Measurements from ENCODE around the gene TCF3. TPM values are rescaled to one million over a fixed set of nuclear protein-coding genes. Genes with fewer than 3 reads are reported as not detected.

Gene TCF3
- polyA plus RNA-seq, 4 donors, result 90.2 to 139 (median 124) TPM

DNA sequence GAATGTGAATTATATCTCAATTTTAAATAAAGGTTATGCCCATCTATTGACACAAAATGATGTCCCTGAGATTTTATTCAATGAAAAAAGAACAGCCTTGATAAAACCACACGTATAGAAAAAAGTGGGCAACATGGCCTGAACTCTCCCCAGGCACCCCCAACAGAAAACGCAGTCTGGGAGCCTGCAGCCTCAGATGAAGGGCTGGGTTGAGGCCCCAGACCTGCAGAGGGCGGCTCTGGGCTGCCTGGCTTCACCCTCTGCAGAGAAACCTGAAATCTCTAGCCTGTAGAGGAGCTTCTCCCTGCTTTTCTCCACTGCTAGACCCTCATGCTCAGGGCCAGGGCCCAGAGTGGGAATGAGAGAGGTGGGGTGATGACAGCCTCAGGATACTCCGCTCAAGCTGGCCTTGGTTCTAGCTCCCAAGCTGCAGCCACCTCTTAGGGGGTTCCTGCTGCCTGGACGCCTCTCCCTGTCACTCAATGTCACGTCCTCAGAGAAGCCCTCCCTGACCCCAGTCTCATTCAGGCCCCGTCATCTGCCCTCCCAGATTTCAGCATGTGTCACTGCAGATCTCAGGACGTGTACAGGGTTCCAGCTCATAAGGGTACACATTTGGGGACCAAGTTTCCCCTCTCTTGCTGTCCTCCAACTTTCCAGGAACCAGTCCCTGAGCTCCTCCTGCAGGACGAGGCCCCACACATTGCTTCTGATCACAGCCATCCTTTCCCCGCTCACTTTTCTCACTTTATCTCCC lies 61.6 kb downstream of the TCF3 start:
- DNase-seq (ENCODE audit: low read depth in 4 of 4, low spot score in 2 of 4), result no peak

DNA sequence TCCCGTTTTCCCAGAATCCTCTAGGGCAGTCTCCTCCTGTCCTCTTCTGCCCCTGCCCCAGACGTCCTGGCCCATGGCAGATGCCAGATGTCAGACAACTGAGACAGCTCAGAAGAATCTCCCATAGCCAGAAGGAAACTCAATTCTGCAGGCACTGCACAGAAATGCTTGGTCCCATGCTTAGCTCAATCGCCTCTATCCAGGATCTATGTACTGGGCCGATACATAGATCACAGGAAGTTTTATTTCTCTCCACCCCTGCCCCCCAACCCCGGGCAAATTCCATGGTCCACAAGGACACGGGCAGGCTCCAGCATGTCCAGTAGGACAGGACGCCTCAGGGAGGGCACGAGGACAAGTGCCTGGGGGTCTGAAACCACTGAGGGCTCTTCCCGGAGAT lies 64.5 kb downstream of the TCF3 start:
- no peak for DNase-seq (ENCODE audit: low read depth in 4 of 4, low spot score in 2 of 4)

DNA sequence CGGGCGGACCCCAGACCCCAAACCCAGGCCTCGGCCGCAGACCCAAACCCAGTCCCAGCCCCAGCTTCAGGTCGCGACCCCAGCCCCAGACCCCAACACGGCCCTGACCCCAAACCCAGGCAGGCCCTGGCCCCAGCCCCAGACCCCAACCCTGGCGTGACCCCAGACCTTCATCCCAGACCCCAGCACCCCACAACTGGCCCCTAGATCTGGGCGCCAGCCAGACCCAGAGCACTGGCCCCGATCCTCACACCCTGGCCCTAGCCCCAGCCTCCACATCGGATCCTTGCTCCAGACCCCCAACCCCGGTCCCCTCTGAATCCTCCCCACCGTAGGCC lies 67.2 kb downstream of the TCF3 start:
- no peak for DNase-seq (ENCODE audit: low read depth in 4 of 4, low spot score in 2 of 4)

DNA sequence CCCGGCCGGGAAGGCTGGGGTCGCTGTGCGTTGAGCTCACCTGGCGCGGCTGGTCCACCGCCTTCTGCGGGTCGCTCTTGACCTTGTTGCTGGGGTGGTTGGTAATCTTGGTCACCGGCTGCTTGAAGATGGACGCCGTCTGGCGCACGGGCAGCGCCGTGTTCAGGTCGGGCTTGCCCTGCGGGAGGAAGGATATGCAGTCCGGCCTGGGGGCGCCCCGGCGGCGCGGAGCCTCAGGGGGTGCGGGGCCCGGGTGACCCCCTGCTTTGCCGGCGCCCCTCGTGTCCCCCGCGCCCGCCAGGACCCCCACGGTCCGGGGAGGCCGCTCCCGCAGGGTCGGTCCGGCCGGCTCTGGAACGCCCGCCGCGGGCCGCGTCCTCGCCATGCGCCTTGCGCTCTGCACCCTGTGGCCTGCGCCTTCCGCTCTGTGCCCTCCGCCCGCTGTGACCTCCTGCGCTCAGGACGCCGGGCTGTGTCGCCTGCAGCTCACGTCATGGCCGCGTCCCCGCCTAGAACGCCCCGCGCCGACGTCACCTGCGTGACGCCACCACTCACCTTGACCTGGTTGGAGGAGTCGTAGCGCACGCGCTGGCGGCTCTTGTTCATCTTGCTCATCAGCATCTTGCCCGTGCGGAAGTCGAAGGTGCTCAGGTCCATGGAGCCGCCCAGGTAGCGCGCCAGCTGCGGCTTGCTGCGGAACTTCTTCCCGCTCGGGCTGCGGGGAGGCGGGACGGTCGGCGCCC lies 67.7 kb downstream of the TCF3 start:
- DNase-seq (ENCODE audit: low read depth in 4 of 4, low spot score in 2 of 4), result no peak

DNA sequence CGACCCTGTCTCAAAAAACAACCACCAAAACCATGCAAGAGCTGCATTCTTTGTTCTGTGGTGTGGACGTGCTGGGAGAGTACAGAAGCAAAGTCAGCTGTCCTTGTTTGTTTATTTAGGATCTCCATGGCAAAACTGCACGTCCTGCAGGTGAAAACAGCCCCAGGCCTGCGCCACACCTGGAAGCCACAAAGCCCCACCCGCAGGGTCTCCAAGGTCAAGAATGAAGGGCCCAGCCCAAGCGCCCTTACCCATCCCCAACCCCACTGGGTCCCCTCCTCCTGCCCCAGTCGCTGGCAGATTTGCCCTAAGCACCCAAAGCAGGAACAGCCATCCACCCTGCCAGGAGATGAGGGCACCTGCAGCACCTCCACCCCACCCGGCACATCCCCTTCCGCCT lies 70.2 kb downstream of the TCF3 start:
- no peak for DNase-seq (ENCODE audit: low read depth in 4 of 4, low spot score in 2 of 4)

DNA sequence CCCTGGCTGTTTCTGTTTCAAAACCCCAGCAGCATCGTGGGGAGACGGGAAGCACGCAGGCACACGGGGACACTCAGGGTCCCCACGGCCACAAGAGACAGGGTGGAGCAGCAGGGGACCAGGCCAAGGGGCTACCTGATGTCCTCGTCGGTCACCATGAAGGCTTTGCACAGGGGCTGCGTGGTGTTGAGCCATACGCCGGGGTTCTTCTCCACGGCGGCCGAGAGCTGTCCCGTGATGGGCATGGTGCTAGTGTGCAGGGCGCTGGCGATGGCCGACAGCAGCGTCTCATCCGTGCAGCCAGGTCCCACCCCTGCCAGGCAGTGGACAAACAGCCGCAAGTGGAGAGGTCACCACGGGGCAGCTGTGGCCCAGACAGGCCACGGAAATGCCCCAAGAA lies 71.5 kb downstream of the TCF3 start:
- DNase-seq (ENCODE audit: low read depth in 4 of 4, low spot score in 2 of 4), result no peak

DNA sequence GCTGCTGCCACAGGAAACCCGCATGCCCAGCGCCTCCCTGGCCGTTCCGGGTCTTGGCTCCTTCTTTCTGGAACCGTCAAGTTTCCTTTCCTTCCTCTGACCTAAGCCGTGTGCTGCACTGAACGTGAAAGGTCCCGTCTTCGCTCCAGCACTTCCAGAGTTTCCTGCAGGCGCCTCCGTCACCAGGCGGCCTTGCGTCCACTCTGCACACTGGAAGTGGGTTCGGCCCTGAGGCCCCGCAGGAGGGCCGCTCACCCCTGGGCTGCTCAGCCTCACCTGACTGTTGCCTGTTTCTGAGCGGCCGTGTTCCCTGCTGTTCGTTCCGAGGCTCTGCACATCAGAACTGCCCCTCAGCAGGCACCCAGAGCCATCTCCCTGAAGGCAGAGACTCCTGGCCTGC lies 72.0 kb downstream of the TCF3 start:
- DNase-seq (ENCODE audit: low read depth in 4 of 4, low spot score in 2 of 4), result no peak

DNA sequence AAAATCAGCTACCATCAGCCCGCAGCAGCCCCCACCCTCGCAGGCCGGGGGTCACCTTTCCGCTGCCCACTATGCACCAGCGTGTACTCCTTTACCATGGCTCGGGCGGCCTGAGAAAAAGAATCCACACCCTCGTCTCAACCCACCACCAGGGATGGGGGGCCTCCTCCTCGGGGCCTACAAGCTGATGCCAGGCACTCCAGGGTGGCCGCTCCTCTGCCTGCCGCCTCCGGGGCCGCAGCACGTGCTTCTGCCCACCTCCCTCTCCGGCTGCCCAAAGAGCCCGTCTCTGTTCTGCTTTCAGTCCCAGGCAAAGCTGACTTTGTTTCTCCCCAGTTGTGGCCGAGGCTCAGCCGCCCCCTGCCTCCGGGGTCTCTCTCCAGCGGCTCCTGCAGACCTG lies 73.2 kb downstream of the TCF3 start:
- DNase-seq (ENCODE audit: low read depth in 4 of 4, low spot score in 2 of 4), result no peak

DNA sequence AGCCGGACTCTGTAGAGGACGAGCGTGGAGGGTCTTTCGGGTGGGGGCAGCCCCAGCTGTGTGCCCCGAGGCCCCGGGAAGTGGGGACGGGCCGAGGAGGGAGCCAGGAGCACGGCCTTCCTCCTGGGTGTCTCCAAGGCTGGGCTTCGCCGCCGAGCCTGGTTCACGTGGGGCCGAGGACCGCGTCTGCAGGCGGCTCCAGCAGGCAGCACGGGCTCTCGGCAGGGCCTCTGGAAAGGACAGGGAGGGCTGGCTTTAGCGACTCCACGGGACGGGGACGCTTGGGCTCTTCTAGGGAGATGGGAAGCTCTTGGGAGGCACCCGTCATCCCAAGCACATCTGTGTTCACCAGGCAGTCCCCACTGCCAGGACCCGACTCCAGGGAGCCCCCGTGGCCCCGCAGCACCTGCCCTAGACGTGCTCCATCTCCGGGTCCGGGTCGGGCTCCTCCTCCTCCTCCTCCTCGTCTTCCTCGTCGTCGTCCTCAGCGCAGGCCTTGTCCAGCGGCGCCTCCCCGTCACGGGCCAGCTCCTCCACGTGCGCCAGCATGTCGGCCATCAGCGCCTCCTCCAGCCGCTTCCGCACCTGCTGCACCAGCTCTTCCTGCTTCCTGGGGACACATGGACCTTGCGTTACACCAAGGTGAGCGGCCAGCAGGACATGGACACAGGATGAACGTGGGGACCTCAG lies 74.3 kb downstream of the TCF3 start:
- no peak for DNase-seq (ENCODE audit: low read depth in 4 of 4, low spot score in 2 of 4)

DNA sequence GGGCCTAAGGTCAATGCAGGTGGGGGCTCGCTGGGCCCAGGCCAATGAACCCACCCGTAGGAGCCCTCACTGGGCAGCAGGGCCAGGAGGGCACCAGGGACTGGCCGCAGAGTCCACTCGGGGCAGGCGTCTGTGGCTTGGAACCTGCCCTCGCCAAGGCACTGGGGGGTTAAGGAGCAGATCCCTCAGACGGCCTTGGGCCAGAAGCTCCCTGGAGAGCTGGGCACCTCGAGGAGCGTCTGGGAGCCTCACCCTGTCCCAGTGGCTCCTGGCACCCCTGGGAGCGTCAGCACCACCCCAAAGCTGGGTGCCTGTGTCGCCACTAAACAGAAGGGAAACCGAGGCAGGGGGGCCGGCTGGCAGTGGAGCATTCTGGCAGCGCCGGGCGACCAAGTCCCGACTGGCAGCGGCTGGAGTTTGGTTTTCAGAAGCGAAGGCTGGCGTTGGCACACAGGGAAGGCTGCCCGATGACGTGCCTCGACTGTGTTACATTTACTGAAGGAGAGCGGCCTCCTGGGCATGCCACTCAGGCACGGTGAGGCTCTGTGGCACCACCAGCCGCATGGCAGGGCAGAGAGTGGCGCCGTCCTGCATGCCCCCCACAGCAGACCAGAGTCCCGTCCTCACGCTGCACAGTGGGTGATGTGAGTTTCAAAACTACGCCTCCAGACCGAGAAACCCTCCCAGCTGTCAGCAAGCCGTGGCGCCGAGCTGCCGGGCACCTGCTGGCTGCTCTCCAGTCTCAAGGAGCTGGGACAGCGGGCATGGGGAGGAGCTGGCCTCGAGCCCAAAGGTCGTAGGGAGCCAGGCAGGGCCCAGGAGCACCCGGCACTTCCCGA lies 75.1 kb downstream of the TCF3 start:
- DNase-seq (ENCODE audit: low read depth in 4 of 4, low spot score in 2 of 4), result no peak

DNA sequence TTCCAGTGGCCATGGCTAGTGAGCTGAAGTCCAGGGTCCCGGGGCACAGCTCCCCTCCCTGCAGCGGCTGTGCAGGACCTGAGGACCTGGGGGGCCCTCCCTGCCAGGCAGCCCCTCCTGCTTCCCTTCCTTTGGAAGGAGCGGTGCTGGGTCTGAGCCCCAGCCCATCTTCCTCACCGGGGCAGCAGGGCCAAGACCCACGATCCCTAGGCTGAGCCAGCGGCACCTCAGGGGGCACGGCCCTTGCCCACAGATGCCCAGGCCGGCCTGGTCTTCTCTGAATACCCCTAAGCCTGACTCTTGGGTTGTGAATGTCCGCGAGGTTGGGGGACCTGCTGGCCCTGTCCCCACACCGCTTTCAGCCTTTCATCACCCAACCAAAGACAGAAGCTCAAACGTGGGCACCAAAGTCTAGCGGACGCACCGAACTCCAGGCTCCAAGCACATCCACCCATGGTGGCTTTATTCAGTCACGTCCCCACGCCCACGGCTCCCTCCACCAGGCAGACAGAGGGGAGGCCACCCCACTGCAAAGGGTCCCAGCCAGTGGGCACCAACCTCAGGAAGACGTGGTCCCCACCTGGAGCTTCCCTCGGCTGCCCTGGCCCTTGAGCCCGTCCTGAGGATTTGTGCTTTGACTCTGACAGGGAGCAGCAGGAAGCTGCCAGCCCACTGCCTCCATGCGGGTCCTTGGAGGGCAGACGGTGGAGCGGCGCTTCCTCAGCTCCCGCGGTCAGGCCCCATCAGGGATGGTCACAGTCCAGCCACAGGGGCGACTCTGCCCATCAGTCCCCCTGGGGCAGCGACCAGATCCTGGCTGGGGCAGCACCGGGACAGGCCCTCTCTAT lies 75.9 kb downstream of the TCF3 start:
- DNase-seq (ENCODE audit: low read depth in 4 of 4, low spot score in 2 of 4), result no peak

DNA sequence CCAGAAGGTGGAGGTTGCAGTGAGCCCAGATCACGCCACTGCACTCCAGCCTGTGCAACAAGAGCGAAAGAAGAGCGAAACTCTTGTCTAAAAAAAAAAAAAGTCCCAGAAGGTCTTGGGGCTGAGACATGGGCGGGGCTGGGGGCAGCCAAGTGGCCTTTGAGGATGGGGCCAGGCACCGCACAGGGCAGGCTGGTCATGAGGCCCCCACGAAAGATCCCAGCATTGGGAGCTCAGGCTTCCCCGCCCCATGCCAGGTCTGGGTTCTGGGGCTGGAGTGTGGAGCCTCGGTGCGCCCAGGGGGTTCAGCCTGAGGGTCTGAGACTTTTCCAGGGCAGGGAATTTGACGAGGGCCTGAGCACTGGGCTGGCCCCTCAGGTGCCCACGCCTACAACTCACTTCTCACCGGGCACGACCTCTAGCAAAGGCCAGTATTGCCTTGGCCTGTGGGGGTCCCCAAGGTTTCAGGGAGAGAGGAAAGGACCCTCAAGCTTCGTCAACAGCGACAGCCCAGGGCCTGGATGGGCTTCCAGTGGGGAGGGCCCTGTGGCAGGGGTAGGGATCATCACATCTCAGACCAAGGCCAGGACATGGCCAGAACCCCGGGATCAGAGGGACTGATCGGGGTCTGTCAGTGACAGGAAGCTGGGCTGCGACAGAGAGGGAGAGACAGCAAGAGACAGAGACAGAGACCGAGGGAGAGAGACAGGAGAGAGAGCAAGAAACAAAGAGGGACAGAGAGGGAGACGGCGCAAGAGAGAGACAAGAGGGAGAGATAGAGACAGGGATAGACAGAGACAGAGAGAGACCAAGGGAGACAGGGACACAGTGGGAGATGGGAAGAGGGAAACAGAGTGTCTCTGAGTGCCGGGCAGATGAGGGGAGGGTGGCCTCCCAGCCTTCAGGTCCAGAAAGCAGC lies 76.8 kb downstream of the TCF3 start:
- DNase-seq (ENCODE audit: low read depth in 4 of 4, low spot score in 2 of 4), result no peak

DNA sequence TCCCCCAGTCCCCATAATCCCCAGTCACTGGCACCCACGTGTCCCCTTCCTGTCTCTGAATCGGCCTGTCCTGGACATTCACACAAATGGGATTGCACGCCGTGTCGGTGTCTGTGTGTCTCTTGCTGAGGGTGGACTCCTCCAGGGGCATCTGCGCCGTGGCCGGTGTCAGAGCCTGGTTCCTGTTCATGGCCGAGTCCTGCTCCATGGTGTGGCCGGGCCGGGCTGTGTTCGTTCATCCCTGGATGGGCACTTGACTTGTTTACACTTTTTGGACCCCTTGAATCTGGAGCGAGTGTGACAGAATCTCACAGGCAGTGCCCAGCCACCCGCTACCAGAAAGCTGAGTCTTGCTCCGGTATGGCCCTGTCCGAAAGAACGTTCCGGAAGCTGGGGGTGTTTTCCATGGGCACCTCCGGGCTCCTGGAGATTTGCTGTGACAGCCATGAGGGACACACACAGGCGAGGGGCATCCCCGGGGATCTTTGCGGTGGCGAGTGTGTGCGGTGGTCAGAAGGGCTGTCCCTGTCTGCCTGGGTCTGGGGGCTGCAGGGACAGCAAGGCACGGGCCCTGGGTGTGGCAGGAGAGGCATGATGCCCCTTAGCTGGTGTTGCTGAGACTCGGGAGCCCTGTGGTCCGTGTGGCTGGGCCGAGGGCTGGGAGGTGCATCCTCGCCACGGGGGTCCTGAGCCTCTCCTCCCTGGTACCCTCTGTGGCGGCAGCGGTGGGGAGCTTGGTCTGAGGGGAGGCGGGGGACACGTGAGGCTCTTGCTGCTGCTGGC lies 77.9 kb downstream of the TCF3 start:
- DNase-seq (ENCODE audit: low read depth in 4 of 4, low spot score in 2 of 4), result no peak

DNA sequence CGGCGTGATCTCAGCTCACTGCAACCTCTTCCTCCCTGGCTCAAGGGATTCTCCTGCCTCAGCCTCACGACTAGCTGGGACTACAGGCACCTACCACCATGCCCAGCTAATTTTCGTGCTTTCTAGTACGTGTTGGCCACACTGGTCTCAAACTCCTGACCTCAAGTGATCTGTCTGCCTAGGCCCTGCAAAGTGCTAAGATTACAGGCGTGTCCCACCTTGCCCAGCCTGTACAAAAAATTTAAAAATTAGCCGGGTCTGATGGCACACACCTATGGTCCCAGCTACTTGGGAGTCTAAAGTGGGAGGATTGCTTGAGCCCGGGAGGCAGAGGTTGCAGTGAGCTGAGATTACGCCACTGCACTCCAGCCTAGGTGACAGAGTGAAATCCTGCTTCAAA lies 79.6 kb downstream of the TCF3 start:
- no peak for DNase-seq (ENCODE audit: low read depth in 4 of 4, low spot score in 2 of 4)

DNA sequence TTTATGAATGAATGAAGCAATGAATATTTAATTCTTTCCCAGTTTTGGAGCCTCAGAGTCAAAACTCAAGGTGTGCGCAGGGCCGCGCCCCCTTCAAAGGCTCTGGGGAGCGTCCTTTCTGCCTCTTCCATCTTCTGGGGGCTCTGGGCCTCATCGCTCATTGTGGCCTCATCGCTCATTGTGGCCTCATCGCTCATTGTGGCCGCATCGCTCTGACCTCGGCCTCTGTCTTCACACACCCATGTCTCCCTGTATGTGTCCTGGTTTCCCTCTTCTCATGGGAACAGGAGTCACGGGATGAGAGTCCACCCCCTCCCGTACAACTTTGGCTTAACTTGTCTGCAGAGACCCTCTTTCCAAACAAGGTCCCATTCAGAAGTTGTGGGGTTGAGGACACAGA lies 81.1 kb downstream of the TCF3 start:
- DNase-seq (ENCODE audit: low read depth in 4 of 4, low spot score in 2 of 4), result no peak

DNA sequence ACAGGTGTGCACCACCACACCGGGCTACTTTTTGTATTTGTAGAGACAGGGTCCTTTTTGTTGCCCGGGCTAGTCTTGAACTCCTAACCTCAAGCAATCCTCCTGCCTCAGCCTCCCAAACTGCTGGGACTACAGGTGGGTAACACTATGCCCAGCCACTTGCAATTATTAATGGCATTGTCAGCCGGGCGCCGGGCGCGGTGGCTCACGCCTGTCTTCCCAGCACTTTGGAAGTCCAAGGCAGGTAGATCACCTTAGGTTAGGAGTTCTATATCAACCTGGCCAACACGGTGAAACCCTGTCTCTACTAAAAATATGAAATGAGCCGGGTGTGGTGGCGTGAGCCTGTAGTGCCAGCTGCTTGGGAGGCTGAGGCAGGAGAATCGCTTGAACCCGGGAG lies 81.6 kb downstream of the TCF3 start:
- DNase-seq (ENCODE audit: low read depth in 4 of 4, low spot score in 2 of 4), result no peak

DNA sequence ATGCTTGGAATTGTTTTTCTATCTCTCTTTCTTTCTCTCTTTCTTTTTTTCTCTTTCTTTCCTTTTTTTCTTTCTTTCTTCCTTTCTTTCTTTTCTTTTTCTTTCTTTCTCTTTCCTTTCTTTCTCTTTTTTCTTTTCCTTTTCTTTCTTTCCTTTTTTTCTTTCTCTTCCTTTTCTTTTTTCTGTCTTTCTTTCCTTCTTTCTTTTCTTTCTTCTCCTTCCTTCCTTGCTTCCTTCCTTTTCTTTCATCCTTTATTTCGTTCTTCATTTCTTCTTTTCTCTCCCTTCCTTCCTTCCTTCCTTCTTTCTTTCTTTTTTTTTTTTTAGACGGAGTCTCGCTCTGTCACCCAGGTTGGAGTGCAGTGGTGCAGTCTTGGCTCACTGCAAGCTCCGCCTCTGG lies 82.4 kb downstream of the TCF3 start:
- DNase-seq (ENCODE audit: low read depth in 4 of 4, low spot score in 2 of 4), result no peak

DNA sequence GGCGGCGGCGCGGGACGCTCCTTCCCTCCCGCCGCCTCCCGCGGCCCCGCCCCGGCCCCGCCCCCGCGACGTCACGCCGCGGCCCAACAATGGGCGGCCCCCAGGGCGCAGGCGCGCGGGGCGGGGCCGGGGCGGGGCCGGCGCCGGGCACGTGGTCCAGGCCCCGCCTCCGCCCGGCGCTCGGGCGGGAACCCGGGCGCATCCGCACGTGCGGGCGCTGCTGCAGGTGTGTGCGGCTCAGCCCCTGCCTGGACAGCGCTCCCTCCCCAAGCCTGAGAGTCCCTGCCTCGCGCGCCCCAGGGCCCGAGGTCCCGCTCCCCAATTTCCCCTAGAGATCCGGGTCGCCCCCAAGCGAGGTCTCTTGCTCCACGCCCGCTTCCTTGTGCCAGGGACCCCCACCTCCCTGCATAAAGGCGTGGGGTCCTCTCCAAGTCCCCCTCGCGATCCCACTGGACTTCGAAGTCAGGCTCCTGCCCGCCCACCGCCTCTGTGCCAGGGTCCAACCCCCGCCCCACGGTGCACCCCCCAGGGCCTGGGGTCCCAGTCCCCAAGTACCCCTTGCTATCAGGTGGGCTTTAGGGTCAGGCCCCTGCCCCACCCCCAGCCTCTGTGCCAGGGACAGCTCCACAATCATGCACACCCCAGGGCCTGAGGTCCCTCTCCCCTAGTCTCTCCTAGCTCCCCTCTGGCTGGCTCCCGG lies 83.9 kb downstream of the TCF3 start, which contains the start of gene MEX3D:
TSS of gene MEX3D (minus strand) at position 6 of the 700 bp plus-strand sequence. CDS start 267 bp downstream, outside the sequence.
- DNase-seq (ENCODE audit: low read depth in 4 of 4, low spot score in 2 of 4), result peak in 1 of 4 donors; percentile 61

Data from left renal cortex interstitium (tissue), 4 donors.